ENCODE data around the gene ITGAV.

GRCh38 chr2:186670831-186671230, 81.0 kb downstream of the ITGAV start:
- TF ChIP-seq POLR2A (IDR thresholded peaks at IDR 0.05) = no peak
- TF ChIP-seq, protein P1, sequence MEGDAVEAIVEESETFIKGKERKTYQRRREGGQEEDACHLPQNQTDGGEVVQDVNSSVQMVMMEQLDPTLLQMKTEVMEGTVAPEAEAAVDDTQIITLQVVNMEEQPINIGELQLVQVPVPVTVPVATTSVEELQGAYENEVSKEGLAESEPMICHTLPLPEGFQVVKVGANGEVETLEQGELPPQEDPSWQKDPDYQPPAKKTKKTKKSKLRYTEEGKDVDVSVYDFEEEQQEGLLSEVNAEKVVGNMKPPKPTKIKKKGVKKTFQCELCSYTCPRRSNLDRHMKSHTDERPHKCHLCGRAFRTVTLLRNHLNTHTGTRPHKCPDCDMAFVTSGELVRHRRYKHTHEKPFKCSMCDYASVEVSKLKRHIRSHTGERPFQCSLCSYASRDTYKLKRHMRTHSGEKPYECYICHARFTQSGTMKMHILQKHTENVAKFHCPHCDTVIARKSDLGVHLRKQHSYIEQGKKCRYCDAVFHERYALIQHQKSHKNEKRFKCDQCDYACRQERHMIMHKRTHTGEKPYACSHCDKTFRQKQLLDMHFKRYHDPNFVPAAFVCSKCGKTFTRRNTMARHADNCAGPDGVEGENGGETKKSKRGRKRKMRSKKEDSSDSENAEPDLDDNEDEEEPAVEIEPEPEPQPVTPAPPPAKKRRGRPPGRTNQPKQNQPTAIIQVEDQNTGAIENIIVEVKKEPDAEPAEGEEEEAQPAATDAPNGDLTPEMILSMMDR (IDR thresholded peaks at IDR 0.05) = no peak
- no peak for TF ChIP-seq POLR2AphosphoS5 (IDR thresholded peaks at IDR 0.05)

Measured in suprapubic skin (tissue), 4 donors.